Hematopoietic multipotent progenitor cell (in vitro differentiated cells): Measurements from ENCODE around the gene OMD. TPM values are rescaled to one million over a fixed set of nuclear protein-coding genes. Genes with fewer than 3 reads are reported as not detected.

Experiments used
- DNase-seq, 3 donors: peaks; one replicate each; pipeline ENCODE4 v3.0.0-alpha.2; 2011 to 2015; ENCODE audit warnings: low read depth in 2 of 3, low spot score in 2 of 3
- total RNA-seq: library from RNA; depleted of rRNA; stranded (reverse); fragments of >200 nt; gene quantifications from one replicate; pipeline ENCODE4 v1.2.3, GENCODE V29; 2012

The OMD gene, protein sequence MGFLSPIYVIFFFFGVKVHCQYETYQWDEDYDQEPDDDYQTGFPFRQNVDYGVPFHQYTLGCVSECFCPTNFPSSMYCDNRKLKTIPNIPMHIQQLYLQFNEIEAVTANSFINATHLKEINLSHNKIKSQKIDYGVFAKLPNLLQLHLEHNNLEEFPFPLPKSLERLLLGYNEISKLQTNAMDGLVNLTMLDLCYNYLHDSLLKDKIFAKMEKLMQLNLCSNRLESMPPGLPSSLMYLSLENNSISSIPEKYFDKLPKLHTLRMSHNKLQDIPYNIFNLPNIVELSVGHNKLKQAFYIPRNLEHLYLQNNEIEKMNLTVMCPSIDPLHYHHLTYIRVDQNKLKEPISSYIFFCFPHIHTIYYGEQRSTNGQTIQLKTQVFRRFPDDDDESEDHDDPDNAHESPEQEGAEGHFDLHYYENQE
- total RNA-seq, result not detected

DNA sequence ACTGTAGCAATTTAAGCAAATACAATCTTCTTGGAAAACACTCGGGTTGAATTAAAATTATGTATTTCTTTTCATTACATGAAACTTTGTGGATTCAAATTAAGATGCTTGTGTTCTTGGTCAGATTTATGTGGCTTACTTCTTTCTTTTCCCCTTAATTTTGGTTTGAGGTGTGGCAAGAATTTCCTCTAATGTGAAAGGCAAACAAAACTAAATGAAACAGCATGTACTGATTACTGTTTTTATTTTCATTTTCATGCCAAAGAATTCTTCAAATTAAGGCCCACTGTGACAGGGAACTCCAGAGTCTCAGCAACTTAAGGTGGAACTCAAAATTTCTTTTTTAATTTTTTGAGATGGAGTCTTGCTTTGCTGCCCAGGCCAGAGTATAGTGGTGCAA lies at the start of gene OMD:
Gene OMD, minus strand, starts transcription at position 132 of the 400 bp plus-strand sequence. CDS start 6,913 bp downstream, outside the sequence.
- DNase-seq, result no peak

DNA sequence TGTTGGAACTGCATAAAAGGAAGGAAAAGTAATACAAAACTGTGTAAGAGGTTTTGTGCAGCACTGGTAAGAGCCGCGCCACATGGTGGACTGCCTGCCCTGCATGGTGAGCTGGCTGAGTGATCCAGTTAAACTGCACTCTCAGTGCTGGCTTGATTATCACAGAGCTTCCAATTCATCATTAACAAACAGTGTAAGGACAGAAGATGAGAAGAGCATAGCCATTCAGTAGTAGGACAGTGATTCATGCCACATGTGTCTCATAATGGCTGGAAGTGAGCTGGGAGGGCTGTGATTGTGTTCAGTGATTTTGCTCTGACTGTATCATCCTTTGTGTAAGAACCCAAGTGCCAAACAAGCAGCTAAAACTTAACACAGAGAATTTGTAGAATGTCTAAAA lies 43.9 kb upstream of the OMD start:
- DNase-seq, result no peak

DNA sequence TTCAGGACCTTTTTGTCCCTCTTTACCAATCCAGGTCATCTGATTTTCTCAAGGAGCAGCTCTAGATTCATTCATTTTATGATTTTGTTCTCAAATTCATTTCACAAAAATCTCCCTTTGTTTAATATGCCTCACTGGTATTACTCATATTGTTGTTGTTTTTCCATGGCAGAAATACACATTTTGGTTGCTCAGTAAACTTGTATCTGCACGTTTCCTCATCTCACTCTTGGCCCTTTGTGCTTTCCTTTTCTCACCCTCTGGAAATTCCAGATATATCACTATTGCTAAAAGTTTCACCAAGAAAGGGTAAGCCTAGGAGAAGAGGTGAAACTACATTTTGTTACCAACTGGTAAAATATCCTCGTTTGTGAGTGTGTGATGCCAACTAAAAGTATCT lies 43.2 kb upstream of the OMD start:
- no peak for DNase-seq

DNA sequence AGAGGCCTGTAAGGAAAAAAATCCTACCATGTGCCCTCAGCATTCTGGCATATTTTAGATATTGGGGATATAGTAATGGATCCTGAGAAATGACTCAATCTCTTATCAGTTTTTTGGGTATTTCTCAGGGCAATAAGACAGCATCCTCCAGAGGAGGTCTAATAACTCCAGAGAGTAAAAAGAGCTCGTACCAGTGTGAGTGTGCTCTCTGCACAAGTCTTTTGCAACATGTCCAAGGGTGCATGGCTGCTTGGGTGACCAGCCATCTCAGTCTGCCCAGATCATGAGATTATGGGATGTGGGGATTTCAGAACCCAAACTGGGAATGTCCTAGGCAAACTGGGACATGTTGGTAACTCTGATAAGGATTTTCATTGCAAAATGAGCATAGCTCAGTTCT lies 42.8 kb upstream of the OMD start:
- DNase-seq, result no peak

DNA sequence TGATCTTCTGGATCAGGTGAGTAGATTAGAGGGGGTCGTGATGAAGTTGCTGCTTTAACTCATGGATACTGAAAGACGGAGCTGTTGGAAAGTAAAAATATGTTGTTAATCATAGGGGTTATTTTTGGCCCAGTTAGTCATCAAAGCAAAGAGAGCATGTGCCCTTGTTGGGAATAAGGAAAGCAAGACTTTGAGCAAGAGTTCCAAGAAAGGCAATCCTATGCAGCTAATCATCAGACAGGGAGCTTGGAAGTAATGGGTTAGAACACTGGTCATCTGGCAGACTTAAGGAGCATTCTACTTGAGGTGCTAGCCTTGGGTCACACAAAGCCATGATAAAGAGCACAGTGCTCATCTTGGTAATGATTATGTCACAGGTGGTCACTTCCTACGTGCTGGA lies 39.7 kb upstream of the OMD start:
- no peak for DNase-seq

DNA sequence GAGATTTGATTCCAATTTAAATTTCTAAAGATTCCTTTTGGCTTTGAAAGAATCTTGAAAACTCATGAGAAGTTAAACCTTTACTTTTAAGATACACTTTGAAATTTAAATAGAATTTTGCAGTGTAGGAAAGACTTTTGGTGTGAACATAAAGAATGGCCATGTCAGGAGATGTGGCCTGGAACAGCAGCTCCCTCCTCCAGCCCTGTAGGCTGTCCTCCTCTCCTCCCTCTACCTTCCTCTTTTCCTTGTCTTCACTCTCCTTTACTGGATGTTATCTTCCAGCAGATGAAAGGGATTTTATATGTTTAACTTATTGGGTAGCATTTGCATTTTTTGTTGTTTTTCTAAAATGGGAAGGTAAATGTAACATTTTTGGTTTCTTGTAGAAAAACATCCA lies 39.1 kb upstream of the OMD start:
- DNase-seq, result no peak

DNA sequence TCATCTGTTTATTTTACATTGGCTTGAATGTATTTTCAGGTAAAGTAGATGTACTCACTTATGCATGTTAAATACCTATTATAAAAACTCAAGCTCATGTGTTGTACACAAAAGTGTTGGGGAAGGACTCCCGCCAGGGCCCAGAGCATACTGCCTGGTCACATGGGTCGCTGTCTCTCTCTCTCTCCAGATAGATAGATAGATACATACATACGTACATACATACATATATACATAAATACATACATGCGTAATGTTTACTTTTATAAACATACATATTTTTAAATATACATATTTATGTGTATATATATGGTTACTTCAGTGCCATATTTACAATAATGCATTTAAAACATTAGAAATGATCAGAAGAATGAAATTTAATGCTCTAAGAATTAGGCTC lies 33.3 kb upstream of the OMD start:
- no peak for DNase-seq

DNA sequence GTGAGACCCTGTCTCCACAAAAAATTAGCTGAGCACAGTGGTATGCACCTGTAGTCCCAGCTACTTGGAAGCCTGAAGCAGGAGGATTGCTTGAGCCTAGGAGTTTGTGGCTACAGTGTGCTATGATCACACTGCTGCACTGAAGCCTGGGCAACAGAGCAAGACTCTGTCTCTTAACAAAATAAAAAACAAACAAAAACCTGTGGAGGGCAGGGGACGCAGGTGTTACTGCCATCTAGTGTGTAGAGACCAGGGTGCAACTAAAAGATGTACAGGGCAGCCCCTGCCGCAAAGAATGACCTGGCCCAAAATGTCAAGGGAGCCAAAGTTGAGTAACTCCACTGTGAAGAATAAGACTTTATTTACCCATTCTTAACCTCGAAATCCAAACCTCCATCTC lies 30.9 kb upstream of the OMD start:
- no peak for DNase-seq

DNA sequence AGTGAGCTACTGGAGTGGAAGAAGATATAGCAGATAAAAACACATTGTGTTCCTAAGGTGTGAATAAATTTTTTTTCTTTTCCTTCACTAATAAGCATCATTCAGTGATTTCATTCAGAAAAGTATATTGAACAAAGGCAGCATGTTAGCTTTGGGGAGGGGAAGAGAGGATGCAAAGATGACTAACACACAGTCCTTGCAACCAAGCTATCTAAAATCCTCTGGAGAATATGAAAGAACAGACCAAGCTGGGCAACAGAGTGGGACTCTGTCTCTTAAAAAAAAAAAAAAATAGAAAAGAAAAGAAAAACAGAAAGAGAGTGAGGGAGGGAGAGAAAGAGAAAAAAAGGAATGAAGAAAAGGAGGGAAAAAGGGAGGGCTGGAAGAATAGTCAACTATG lies 22.3 kb upstream of the OMD start:
- no peak for DNase-seq

DNA sequence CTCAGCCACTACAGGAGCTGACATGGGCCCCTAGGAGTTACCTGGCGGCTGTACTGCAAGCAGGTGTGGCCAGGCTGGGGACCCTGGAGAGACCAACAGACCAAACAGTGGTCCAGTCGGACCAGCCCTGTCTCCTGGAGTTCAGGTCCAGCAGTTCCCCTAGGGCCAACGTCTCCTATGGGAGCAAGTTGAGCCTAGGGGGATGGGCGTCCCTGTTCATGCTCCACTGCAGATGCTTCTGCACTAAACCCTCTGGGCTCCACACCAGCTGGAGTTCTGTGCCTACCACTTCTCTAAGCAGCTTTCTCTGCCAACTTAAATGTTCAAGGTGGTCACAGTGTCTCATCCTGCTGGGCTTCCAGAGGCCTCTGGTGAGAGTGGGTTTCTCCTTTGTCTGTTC lies 20.6 kb upstream of the OMD start:
- DNase-seq, result no peak

DNA sequence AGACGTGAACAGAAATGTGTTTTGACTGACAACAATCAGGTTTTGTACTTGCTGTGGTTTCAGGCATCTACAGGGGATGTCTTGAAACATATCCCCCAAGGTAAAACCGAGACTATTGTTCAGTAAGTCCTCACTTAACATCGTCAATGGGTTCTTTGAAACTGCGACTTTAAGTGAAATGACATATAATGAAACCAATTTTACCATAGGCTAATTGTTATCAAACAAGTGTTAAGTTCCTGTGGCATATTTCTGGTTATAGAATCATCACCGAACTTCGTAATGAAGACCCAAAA lies 16.4 kb upstream of the OMD start:
- DNase-seq, result no peak

DNA sequence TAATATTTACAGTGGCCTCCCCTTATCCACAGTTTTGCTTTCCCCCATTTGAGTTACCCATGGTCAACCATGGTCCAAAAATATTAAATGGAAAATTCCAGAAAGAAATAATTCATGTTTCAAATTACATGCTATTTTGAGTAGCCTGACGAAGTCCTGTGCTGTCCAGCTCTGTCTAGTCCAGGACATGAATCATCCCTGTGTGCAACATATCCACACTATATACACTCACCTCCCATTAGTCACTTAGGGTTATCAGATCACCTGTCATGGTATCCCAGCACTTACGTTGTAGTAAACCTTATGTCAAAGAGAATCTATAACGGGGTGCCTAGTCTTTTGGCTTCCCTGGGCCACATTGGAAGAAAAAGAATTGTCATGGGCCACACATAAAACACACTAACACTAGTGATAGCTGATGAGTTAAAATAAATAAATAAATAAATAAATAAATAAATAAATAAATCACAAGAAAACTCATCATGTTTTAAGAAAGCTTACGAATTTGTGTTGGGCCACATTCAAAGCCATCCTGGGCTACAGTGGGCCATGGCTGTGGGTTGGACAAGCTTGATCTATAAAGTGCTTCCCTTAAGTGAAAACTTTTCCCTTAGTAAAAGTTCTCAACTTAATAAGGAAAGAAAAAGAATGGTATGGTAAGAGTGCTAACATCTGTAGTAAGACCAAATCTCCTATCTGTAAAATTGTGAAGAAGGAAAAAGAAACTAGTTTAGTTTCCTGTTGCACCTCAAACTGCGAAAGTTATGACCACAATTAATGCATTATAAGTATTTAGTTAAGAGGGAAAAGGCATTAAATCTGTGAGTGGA lies 15.9 kb upstream of the OMD start:
- DNase-seq, result no peak

DNA sequence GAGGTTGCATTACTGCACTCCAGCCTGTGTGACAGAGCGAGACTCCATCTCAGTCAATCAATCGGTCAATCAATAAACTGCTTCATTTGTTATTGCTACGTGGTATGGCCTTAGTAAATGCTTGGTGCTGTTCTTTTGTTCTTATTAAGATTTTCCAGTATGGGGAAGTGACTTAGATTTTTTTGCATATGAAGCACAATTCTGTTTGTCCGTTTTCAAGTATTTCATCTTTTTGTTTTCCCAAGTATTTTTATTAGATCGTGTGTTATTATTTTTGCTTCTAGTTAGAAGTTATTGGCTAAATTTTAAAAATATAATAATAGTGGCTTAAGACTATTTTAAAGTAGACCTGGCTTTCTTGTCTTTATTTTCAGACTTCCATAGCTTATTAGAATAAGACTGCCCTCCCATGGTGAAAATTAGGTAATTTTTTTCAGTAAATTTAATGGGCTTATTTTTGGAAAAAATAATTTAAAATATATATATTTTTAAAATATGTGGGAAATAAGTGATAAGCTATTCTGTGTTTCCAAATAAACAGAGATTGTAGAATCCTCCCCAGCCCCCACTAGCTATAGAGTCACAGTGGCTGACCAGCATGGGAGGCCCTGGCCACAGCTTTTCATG lies 14.7 kb upstream of the OMD start:
- DNase-seq, result peak in 1 of 3 donors; percentile 56

DNA sequence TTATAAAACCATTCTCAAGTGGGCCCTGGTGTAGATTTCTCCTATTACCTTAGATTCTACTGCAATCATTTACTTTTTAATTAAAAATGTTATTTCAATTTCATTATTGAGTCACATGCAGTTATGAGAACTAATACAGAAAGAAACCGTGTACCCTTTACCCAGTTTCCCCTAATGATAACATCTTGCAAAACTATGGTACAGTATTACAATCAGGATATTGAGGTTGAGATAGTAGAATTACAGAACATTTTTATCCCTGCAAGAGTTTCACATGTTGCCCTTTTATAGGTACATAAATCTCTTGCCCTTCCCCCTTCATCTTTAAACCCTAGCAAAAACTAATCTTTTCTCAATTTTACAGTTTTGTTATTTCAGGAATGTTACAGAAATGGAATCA lies 11.0 kb upstream of the OMD start:
- DNase-seq, result no peak

DNA sequence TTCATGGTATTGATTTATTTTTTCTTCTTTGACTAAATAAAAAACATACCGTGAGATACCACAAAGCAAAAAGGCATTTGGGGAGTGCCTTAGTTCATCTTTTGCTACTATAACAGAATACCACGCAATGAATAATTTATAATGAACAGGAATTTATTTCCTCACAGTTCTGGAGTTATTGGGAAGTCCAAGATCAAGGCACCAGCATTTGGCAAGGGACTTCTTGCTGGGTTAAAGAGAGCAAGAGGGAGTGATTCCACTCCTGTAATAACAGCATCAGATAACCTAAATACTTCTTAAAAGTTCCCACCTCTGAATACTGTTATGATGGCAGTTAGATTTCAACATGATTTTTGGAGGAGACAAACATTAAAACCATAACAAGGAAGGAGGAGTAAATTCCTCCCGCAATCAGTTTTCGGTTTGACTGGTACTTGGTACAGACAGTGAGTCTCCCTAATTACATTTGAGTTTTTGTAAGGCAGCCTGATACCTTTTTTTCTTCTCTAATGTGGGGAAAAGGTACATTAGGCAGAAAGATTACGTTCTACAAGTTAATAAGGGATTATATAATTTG lies 8.8 kb upstream of the OMD start:
- no peak for DNase-seq

DNA sequence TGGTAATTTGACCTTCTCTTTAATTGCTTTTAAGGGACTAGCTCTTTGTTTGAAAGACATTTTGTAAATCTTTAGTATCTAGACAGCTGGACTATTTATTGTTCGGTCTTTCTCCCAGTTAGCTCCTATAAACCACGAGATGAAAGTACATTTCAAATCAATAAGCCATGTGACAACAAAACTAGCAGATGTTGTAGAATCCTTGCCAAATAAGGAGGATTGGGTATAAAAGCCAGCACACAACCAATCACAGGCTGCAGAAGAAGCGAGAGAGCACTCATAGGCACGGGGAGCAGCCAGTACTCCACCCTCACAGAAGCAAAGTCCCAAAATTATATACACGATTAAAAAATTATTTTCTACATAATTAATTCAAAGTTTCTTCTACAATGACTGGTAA lies 8.1 kb upstream of the OMD start:
- no peak for DNase-seq

DNA sequence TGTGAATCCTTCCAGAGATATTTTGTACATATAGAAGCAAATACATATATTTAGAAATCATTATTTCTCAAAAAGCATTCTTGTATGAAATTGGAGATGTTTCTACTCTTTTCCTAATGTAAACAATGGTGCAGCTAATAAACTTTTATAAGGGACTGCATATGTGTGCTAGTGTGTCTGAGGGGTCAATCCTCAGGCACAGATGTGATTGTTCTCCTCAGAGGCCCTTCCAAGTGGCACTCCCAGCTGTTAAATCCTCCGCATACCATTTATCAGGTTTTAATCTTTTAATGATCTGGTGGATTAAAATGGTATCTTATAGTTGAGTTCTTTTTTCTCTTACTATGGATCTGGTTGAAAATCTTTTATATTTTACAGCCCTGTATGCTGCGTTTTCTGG lies 5.6 kb upstream of the OMD start:
- no peak for DNase-seq

DNA sequence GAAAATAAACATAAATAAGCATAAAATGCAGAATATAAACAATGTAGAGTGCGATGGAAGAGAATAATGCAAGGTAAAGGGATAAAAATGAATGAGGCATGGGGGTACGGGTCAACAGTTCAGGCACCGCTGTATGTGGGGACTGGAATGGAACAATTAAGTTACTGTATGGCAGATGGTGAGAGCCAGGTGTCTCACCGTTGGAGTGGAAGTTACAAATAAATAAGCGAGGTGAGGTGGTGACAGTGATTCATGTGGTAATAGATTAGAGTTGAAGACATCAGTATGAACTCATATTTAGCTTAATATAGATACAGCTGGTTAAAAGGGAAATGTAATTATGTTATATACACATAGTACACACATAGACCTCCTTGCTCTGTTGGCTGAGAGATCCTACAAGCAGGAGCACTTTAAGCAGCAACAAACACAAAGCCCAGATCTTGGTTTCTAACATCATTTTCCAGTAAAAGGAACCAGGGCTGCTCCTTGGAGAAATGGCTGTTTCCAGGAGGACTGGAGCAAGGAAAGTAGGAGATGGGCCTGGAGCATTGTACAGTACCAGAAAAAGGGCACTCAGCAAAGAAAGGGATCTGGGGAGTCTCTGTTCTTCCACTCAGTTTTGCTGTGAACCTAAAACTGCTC lies 2.4 kb upstream of the OMD start:
- no peak for DNase-seq

DNA sequence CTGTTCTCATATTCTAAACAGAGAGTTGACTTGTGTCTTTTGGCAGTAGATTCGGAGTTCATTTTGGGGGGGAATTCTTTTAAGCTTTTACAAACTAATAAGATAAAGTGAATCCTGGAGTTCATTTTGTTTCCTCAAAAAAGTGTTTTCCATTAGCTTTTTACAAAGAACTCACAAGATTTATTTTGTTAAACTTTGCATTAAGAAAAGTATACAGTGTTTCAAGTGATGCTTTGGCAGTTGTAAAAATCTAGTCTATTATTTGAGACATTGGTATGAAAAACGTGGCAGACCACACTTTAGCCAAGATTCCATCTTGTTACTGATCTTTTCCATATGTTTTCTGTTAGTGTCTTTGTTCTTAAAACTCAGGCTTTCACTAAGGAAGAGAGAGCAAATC lies 1.2 kb upstream of the OMD start:
- no peak for DNase-seq

DNA sequence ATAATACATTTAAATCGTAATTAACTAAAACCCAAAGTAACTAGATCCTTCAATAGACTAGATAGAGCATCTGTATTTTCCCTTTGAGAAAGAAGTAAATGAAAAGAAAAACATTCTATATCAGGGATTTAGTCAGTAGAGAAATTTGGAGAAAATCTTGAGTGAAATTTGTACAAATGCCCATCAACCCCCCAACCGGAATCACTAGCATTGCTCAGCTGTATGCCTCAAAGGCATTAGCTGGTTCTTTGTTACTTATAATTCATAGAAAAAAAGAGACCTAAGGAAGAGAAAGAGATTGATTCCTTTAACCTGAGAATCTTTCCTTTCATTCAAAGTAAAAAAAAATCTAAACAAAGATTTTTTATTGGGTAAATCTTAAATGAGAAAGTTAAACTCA lies 659 bp downstream of the OMD start:
- DNase-seq, result no peak
